Neural progenitor cell (in vitro differentiated cells): Measurements from ENCODE around the gene SNX8.

Experiments
- EZH2 ChIP-seq: fragments of 200-600 bp; sonication (generic); IDR thresholded peaks from 2 replicates; pipeline ENCODE4 v1.6.1; 2017; ENCODE audit warnings: antibody characterized with exemption, mild to moderate bottlenecking, moderate library complexity
- EZH2phosphoT487 ChIP-seq: fragments of 200-600 bp; sonication (generic); IDR thresholded peaks from 2 replicates; pipeline ENCODE4 v1.6.1; 2017; ENCODE audit warnings: antibody characterized with exemption
- TF ChIP-seq, protein P1 (sequence below): fragments of 200-600 bp; sonication (generic); IDR thresholded peaks from 2 replicates; pipeline ENCODE4 v1.5.1; 2017; ENCODE audit warnings: antibody characterized with exemption, mild to moderate bottlenecking

DNA sequence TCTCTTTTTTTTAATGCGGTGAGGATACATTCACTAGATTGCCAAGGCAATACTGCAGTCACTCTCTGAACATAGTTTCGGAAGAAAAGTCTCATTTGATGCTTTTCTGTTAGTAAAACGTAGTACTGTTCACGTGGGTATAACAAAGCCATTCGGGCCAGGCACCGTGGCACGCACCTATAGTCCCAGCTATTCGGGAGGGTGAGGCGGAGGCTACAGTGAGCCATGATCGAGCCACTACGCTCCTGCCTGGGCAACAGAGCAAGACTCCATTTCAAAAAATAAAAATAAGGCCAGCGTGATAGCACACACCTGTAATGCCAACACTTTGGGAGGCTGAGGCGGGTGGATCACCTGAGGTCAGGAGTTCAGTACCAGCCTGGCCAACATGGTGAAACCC, 24.6 kb downstream of the SNX8 start:
- TF ChIP-seq, protein P1, sequence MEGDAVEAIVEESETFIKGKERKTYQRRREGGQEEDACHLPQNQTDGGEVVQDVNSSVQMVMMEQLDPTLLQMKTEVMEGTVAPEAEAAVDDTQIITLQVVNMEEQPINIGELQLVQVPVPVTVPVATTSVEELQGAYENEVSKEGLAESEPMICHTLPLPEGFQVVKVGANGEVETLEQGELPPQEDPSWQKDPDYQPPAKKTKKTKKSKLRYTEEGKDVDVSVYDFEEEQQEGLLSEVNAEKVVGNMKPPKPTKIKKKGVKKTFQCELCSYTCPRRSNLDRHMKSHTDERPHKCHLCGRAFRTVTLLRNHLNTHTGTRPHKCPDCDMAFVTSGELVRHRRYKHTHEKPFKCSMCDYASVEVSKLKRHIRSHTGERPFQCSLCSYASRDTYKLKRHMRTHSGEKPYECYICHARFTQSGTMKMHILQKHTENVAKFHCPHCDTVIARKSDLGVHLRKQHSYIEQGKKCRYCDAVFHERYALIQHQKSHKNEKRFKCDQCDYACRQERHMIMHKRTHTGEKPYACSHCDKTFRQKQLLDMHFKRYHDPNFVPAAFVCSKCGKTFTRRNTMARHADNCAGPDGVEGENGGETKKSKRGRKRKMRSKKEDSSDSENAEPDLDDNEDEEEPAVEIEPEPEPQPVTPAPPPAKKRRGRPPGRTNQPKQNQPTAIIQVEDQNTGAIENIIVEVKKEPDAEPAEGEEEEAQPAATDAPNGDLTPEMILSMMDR = no peak
- TF ChIP-seq EZH2phosphoT487 (no peak), EZH2 (no peak)
